Lower lobe of right lung (tissue), 2 donors: ENCODE measurements around the gene ARMC3. TPM values are rescaled to one million over a fixed set of nuclear protein-coding genes. Genes with fewer than 3 reads are reported as not detected.

Experiments
- ATAC-seq, 2 donors: fragments of 200-7000 bp; cut with Tn5 transposase; one replicate each; pipeline ENCODE4 v1.9.1; 2020 to 2022; ENCODE audit warnings: mild to moderate bottlenecking in 2 of 2, moderate library complexity in 2 of 2
- DNase-seq: peaks from one replicate; pipeline ENCODE4 v3.0.0-alpha.2; 2020
- H3K27ac ChIP-seq: fragments of 200-600 bp; one replicate; pipeline ENCODE4 v1.8.0; 2022
- H3K27me3 ChIP-seq: fragments of 200-600 bp; one replicate; pipeline ENCODE4 v1.8.0; 2022; ENCODE audit warnings: low read depth
- H3K36me3 ChIP-seq: fragments of 200-600 bp; one replicate; pipeline ENCODE4 v1.8.0; 2022; ENCODE audit warnings: mild to moderate bottlenecking
- H3K4me1 ChIP-seq: fragments of 200-600 bp; one replicate; pipeline ENCODE4 v1.8.0; 2022
- H3K4me3 ChIP-seq: fragments of 200-600 bp; one replicate; pipeline ENCODE4 v1.8.0; 2022; ENCODE audit warnings: mild to moderate bottlenecking
- H3K9me3 ChIP-seq: fragments of 200-600 bp; one replicate; pipeline ENCODE4 v1.8.0; 2022
- intact Hi-C: fragments of 100-400 bp; cut with DNase I; formaldehyde crosslinking; loops from one replicate; pipeline ENCODE4 v1.11.0; 2022
- total RNA-seq: library from RNA; stranded (reverse); fragmentation: NEBNext Ultra II Directional; extraction: Animal tissue kit (Norgen Biotek cat#: 25700); gene quantifications from one replicate; pipeline ENCODE4 v1.2.1, GENCODE V29; 2021
- TF ChIP-seq, protein P1 (sequence below): fragments of 200-600 bp; IDR thresholded peaks from one replicate; pipeline ENCODE4 v1.8.0; 2022; ENCODE audit warnings: antibody characterized with exemption, mild to moderate bottlenecking
- donor health status: DM: no; HTN: yes; CAD: no; lungs with severe emphysema.

The ARMC3 gene
- total RNA-seq, 1 donor from 2014 or later: 9.6 TPM

DNA sequence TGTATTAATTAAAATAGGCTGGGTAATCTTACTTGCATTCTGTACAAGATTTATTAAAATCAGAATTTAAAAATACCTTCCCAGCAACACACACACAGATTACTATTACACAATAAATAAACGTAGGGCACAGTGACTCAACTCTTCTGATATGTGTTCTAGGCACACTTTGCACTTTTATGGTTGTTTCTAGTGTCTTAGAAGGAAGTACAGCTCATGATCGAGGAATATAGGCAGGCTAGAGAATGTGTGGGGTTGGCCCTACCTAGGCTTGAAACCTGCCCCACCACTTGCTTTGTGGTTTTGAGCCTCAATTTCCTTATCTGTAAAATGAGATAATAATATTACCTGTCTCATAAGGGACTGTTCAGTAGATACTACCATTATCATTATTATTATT is 30.5 kb downstream of the ARMC3 start:
- Histone ChIP-seq H3K9me3 (no peaks in the 10 kb centered on the region), H3K36me3 (no peaks in the 10 kb centered on the region), H3K4me3 (no peak overlapping the region), H3K27ac (no peak overlapping the region), H3K27me3 (no peaks in the 10 kb centered on the region), H3K4me1 (no peaks in the 10 kb centered on the region)
- ATAC-seq: no peak
- intact Hi-C loops: no loop called here
- no peak for DNase-seq
- TF ChIP-seq, protein P1, sequence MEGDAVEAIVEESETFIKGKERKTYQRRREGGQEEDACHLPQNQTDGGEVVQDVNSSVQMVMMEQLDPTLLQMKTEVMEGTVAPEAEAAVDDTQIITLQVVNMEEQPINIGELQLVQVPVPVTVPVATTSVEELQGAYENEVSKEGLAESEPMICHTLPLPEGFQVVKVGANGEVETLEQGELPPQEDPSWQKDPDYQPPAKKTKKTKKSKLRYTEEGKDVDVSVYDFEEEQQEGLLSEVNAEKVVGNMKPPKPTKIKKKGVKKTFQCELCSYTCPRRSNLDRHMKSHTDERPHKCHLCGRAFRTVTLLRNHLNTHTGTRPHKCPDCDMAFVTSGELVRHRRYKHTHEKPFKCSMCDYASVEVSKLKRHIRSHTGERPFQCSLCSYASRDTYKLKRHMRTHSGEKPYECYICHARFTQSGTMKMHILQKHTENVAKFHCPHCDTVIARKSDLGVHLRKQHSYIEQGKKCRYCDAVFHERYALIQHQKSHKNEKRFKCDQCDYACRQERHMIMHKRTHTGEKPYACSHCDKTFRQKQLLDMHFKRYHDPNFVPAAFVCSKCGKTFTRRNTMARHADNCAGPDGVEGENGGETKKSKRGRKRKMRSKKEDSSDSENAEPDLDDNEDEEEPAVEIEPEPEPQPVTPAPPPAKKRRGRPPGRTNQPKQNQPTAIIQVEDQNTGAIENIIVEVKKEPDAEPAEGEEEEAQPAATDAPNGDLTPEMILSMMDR: no peak

GRCh38 chr10:22959292-22959691 is 31.4 kb downstream of the ARMC3 start:
- H3K36me3 ChIP-seq: no peaks in the 10 kb centered on the region
- H3K9me3 ChIP-seq: no peaks in the 10 kb centered on the region
- DNase-seq (no peak), ATAC-seq (no peak)
- H3K27ac ChIP-seq: no peak overlapping the region
- TF ChIP-seq, protein P1: no peak
- intact Hi-C loops: no loop called here
- no peak overlapping the region for H3K4me3 ChIP-seq
- no peaks in the 10 kb centered on the region for H3K27me3 ChIP-seq
- H3K4me1 ChIP-seq: no peaks in the 10 kb centered on the region

DNA sequence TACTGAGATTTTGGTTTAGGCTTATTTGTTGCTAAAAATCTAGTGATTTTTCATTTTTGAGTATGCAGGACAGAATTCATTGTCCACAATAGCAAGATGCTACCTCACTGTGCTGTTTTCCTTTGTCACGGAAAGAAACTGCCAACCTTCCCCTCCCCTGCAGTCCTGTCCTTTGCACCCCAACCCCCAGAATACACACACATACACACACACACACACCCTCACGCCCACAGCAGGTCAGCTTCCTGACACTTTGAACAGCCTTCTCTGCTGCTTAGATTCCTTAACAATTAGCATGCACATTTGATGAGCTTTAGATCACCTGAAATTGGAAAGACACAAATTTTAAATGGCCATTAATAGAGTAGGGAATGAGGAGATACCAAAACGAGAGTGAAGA is 32.1 kb downstream of the ARMC3 start:
- H3K27ac ChIP-seq: no peak overlapping the region
- H3K36me3 ChIP-seq: no peaks in the 10 kb centered on the region
- H3K27me3 ChIP-seq: no peaks in the 10 kb centered on the region
- ATAC-seq (no peak), DNase-seq (no peak)
- no peaks in the 10 kb centered on the region for H3K9me3 ChIP-seq
- TF ChIP-seq, protein P1: no peak
- H3K4me1 ChIP-seq: no peaks in the 10 kb centered on the region
- no peak overlapping the region for H3K4me3 ChIP-seq
- intact Hi-C loops: no loop called here

DNA sequence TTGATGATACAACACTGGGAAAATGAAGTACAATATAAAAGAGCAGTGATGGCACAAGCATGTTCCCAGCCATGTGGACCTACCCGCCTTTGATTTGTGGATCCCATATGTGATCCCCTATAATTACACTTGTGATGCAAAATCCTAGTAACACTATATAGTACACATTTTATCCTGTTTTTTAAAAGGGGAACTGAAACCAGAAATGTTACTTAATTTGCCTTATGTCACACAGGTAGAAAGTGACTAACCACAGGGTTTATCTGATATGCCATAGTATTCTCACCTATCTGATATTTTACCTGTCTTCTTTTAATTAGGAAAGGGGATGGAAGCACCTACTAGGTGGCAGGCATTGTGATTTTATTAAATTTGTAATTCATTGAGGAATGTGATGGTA is 35.0 kb downstream of the ARMC3 start:
- Histone ChIP-seq H3K4me3 (no peak overlapping the region), H3K36me3 (no peaks in the 10 kb centered on the region), H3K9me3 (no peaks in the 10 kb centered on the region), H3K4me1 (no peaks in the 10 kb centered on the region), H3K27me3 (no peaks in the 10 kb centered on the region), H3K27ac (no peak overlapping the region)
- no peak for DNase-seq
- intact Hi-C loops: no loop called here
- ATAC-seq: no peak
- TF ChIP-seq, protein P1: no peak

- no peak overlapping the region for H3K27ac ChIP-seq
- H3K9me3 ChIP-seq: no peaks in the 10 kb centered on the region
- no peak overlapping the region for H3K4me3 ChIP-seq
- no peaks in the 10 kb centered on the region for H3K27me3 ChIP-seq
- TF ChIP-seq, protein P1: no peak
- H3K36me3 ChIP-seq: no peaks in the 10 kb centered on the region
- intact Hi-C loops: no loop called here
- DNase-seq (no peak), ATAC-seq (no peak)
- no peaks in the 10 kb centered on the region for H3K4me1 ChIP-seq
Observed at GRCh38 chr10:22969704-22970103, 41.9 kb downstream of the ARMC3 start.

GRCh38 chr10:22976534-22976933 is 48.7 kb downstream of the ARMC3 start:
- Histone ChIP-seq H3K27ac (no peak overlapping the region), H3K4me1 (no peaks in the 10 kb centered on the region), H3K4me3 (no peak overlapping the region), H3K9me3 (no peaks in the 10 kb centered on the region), H3K27me3 (no peaks in the 10 kb centered on the region), H3K36me3 (no peaks in the 10 kb centered on the region)
- TF ChIP-seq, protein P1: no peak
- ATAC-seq: no peak
- no peak for DNase-seq
- intact Hi-C loops: no loop called here
